ENCODE measurements around the gene TMEM200B.

Gene TMEM200B

DNA sequence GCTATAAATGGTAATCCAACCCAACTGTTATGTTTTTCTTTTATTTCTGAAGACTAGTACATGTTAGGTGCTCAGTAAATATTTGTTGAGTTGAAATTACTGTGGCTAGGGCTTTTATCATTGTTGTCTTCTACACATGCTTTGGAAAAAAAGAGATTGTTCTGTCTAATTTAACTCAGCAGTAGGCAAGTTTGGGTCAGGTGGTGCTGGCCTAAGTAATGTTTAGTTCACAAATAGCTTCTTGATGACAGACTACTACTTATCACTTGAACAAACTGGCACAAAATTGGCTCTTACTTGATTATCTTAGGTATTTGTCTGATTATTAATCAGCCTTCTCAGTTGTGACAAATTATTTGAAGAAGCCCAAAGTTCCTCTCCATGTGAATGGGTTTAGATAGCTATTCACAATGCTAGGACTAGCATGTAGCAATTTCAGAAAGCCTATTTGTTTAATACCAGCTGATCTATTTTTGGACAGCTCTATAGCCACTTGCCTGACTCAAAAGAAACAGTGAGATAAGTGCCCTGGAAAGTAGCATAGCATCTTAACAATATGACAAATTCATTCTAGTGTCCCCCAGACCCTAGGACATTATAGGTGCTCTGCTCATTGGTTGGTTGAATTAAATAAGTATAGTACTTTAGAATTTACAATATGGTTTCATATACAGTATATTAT, 32.6 kb downstream of the TMEM200B start:
- no peak for DNase-seq (ENCODE audit: low read depth in 1 of 2, low spot score in 1 of 2)
- Histone ChIP-seq H3K4me3 (replicated peaks; ENCODE audit: insufficient read depth, low read length) (no peak overlapping the region), H3K27me3 (ENCODE audit: insufficient read depth, poor library complexity, severe bottlenecking) (no peaks in the 10 kb centered on the region), H3K27ac (replicated peaks) (no peak overlapping the region)
- no peak for TF ChIP-seq GABPA (IDR thresholded peaks at IDR 0.05; ENCODE audit: low read depth)
- TF ChIP-seq, protein P1, sequence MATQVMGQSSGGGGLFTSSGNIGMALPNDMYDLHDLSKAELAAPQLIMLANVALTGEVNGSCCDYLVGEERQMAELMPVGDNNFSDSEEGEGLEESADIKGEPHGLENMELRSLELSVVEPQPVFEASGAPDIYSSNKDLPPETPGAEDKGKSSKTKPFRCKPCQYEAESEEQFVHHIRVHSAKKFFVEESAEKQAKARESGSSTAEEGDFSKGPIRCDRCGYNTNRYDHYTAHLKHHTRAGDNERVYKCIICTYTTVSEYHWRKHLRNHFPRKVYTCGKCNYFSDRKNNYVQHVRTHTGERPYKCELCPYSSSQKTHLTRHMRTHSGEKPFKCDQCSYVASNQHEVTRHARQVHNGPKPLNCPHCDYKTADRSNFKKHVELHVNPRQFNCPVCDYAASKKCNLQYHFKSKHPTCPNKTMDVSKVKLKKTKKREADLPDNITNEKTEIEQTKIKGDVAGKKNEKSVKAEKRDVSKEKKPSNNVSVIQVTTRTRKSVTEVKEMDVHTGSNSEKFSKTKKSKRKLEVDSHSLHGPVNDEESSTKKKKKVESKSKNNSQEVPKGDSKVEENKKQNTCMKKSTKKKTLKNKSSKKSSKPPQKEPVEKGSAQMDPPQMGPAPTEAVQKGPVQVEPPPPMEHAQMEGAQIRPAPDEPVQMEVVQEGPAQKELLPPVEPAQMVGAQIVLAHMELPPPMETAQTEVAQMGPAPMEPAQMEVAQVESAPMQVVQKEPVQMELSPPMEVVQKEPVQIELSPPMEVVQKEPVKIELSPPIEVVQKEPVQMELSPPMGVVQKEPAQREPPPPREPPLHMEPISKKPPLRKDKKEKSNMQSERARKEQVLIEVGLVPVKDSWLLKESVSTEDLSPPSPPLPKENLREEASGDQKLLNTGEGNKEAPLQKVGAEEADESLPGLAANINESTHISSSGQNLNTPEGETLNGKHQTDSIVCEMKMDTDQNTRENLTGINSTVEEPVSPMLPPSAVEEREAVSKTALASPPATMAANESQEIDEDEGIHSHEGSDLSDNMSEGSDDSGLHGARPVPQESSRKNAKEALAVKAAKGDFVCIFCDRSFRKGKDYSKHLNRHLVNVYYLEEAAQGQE (IDR thresholded peaks at IDR 0.05; ENCODE audit: insufficient replicate concordance, low read depth), result no peak

DNA sequence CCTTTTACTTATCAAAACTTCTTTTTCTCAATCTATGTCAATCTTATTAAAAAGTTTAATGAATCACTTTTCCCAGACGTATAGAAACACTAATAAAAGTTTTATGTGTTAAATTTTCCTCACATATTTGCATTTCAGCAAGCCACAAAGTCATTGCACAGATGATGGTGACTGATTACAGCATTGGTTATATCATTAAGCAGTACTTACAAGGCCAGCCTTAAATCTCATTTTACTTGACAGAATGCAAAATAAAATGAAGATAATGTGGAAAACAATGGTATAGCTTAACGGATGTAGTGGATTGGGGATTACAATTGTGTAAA, 39.5 kb downstream of the TMEM200B start:
- H3K27ac ChIP-seq (replicated peaks), result no peak overlapping the region
- TF ChIP-seq POLR2AphosphoS5 (IDR thresholded peaks at IDR 0.05; ENCODE audit: low read depth) (no peak), SPI1 (IDR thresholded peaks at IDR 0.05; ENCODE audit: borderline replicate concordance, low read depth) (no peak), GABPA (IDR thresholded peaks at IDR 0.05; ENCODE audit: low read depth) (no peak)
- TF ChIP-seq, protein P2, sequence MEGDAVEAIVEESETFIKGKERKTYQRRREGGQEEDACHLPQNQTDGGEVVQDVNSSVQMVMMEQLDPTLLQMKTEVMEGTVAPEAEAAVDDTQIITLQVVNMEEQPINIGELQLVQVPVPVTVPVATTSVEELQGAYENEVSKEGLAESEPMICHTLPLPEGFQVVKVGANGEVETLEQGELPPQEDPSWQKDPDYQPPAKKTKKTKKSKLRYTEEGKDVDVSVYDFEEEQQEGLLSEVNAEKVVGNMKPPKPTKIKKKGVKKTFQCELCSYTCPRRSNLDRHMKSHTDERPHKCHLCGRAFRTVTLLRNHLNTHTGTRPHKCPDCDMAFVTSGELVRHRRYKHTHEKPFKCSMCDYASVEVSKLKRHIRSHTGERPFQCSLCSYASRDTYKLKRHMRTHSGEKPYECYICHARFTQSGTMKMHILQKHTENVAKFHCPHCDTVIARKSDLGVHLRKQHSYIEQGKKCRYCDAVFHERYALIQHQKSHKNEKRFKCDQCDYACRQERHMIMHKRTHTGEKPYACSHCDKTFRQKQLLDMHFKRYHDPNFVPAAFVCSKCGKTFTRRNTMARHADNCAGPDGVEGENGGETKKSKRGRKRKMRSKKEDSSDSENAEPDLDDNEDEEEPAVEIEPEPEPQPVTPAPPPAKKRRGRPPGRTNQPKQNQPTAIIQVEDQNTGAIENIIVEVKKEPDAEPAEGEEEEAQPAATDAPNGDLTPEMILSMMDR (IDR thresholded peaks at IDR 0.05; ENCODE audit: insufficient read depth, low read length), result no peak
- TF ChIP-seq, protein P1 (IDR thresholded peaks at IDR 0.05; ENCODE audit: insufficient replicate concordance, low read depth), result no peak
- no peaks in the 10 kb centered on the region for H3K27me3 ChIP-seq (ENCODE audit: insufficient read depth, poor library complexity, severe bottlenecking)
- DNase-seq (ENCODE audit: low read depth in 1 of 2, low spot score in 1 of 2), result no peak
- no peak overlapping the region for H3K4me3 ChIP-seq (replicated peaks; ENCODE audit: insufficient read depth, low read length)

DNA sequence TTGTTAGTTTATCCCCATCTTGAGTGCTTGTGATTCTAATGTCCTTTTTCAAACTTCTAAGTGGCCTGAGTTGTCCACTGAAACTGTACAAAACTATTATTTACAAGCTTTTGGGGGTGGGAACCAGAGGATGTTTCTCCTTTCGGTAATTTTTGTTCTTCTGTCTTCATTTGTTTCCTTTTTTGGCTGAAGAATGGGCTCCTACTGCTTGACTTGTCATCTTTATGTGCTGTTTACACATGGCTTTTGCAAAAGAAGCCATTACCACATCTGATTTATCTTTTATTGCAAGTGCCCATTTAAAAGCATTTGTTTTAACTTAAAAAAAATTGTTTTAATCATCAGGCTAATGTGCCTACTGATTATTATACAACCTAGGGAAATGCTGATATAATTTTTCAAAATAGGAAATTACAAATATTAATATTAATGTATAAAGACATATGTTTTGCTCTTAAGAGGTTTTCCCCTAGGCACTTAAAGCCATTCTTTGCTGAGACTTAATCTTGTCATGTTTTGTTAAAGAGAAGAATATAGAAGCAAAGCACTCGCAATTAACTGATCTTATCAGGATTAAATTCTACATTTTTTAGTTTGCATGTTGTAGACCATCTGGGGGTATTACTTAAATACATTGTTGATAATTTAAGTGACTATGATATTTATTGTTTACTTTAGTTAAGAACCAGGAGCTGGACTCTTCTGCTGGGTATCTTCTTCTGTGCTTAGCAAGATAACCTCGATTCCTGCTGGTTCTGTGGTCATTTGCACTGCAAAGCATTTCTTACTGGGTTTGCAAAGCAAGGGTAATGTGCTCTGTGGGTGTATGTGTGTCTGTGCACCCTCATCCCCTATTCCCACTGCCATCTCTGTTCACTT, 40.1 kb downstream of the TMEM200B start:
- TF ChIP-seq, protein P2 (IDR thresholded peaks at IDR 0.05; ENCODE audit: insufficient read depth, low read length), result no peak
- TF ChIP-seq SPI1 (IDR thresholded peaks at IDR 0.05; ENCODE audit: borderline replicate concordance, low read depth) (no peak), POLR2AphosphoS5 (IDR thresholded peaks at IDR 0.05; ENCODE audit: low read depth) (no peak), GABPA (IDR thresholded peaks at IDR 0.05; ENCODE audit: low read depth) (no peak)
- TF ChIP-seq, protein P1 (IDR thresholded peaks at IDR 0.05; ENCODE audit: insufficient replicate concordance, low read depth), result no peak
- H3K27ac ChIP-seq (replicated peaks), result no peak overlapping the region
- no peak for DNase-seq (ENCODE audit: low read depth in 1 of 2, low spot score in 1 of 2)
- H3K4me3 ChIP-seq (replicated peaks; ENCODE audit: insufficient read depth, low read length), result no peak overlapping the region
- H3K27me3 ChIP-seq (ENCODE audit: insufficient read depth, poor library complexity, severe bottlenecking), result no peaks in the 10 kb centered on the region

Measured in HL-60 (cell line).